WERI-Rb-1 (cell line): ENCODE measurements around the gene OR10P1.

Experiments
- DNase-seq: peaks from one replicate; pipeline ENCODE4 v3.0.0-alpha.2; 2020
- H3K27ac ChIP-seq: fragments of 250-450 bp; sonication (Bioruptor Pico); 2 replicates; pipeline ENCODE4 v1.5.1; 2020; ENCODE audit warnings: mild to moderate bottlenecking, moderate library complexity
- H3K27me3 ChIP-seq: fragments of 250-450 bp; sonication (Bioruptor Pico); 2 replicates; pipeline ENCODE4 v1.5.1; 2021; ENCODE audit warnings: mild to moderate bottlenecking, low read depth, moderate library complexity; ENCODE audit not compliant: insufficient read depth, severe bottlenecking
- H3K36me3 ChIP-seq: fragments of 250-450 bp; sonication (Bioruptor Pico); 2 replicates; pipeline ENCODE4 v1.5.1; 2020; ENCODE audit warnings: mild to moderate bottlenecking, moderate library complexity
- H3K4me3 ChIP-seq: 2 replicates; pipeline ENCODE4 v1.5.1; 2011; ENCODE audit warnings: low read depth, mild to moderate bottlenecking, control low read depth, low read length
- H3K9me3 ChIP-seq: fragments of 250-450 bp; sonication (Bioruptor Pico); 2 replicates; pipeline ENCODE4 v1.5.1; 2021; ENCODE audit warnings: mild to moderate bottlenecking, moderate library complexity; ENCODE audit not compliant: severe bottlenecking
- CTCF ChIP-seq: IDR thresholded peaks from 2 replicates; pipeline ENCODE4 v1.5.1; 2011; ENCODE audit warnings: low read depth, mild to moderate bottlenecking, control low read depth, inconsistent platforms, low read length

Gene OR10P1

GRCh38 chr12:55653031-55653430 lies 16.3 kb downstream of the OR10P1 start:
- no peaks in the 10 kb centered on the region for H3K9me3 ChIP-seq
- no peak for DNase-seq
- no peak overlapping the region for H3K27ac ChIP-seq
- no peak overlapping the region for H3K4me3 ChIP-seq
- H3K27me3 ChIP-seq: peaks cover 3% of the 10 kb centered on the region
- TF ChIP-seq CTCF: no peak
- H3K36me3 ChIP-seq: no peaks in the 10 kb centered on the region

GRCh38 chr12:55654511-55655214 lies 18.0 kb downstream of the OR10P1 start:
- H3K27ac ChIP-seq: no peak overlapping the region
- peaks cover 3% of the 10 kb centered on the region for H3K27me3 ChIP-seq
- no peak overlapping the region for H3K4me3 ChIP-seq
- DNase-seq: no peak
- H3K9me3 ChIP-seq: no peaks in the 10 kb centered on the region
- H3K36me3 ChIP-seq: no peaks in the 10 kb centered on the region
- TF ChIP-seq CTCF: no peak

GRCh38 chr12:55657212-55657611 lies 20.5 kb downstream of the OR10P1 start:
- no peak overlapping the region for H3K4me3 ChIP-seq
- no peak overlapping the region for H3K27ac ChIP-seq
- H3K36me3 ChIP-seq: no peaks in the 10 kb centered on the region
- H3K9me3 ChIP-seq: no peaks in the 10 kb centered on the region
- peaks cover 3% of the 10 kb centered on the region for H3K27me3 ChIP-seq
- DNase-seq: no peak
- no peak for TF ChIP-seq CTCF

- DNase-seq: no peak
These were observed 21.5 kb downstream of the OR10P1 start for GRCh38 chr12:55658212-55658611.

GRCh38 chr12:55658635-55659391 lies 22.1 kb downstream of the OR10P1 start:
- H3K36me3 ChIP-seq: no peaks in the 10 kb centered on the region
- H3K27me3 ChIP-seq: peaks cover 3% of the 10 kb centered on the region
- H3K9me3 ChIP-seq: no peaks in the 10 kb centered on the region
- TF ChIP-seq CTCF: no peak
- no peak for DNase-seq
- H3K4me3 ChIP-seq: no peak overlapping the region
- H3K27ac ChIP-seq: no peak overlapping the region

More at GRCh38 chr12:55658212-55658611, 21.5 kb downstream of the OR10P1 start:
- no peak overlapping the region for H3K4me3 ChIP-seq
- peaks cover 3% of the 10 kb centered on the region for H3K27me3 ChIP-seq
- H3K9me3 ChIP-seq: no peaks in the 10 kb centered on the region
- no peaks in the 10 kb centered on the region for H3K36me3 ChIP-seq
- H3K27ac ChIP-seq: no peak overlapping the region
- no peak for TF ChIP-seq CTCF
